K562 (cell line): ENCODE results near the gene TNNT2. TPM values are rescaled to one million over a fixed set of nuclear protein-coding genes. Genes with fewer than 3 reads are reported as not detected.

ENCODE experiments used
- ATAC-seq: fragments of 200-7000 bp; cut with Tn5 transposase; 3 replicates; pipeline ENCODE4 v1.9.1; 2020; ENCODE audit warnings: moderate library complexity
- BruUV-seq: library from RNA; stranded (reverse); fragments of 400-500 nt; replicated peaks from 2 replicates; lab custom pipeline; 2021; lab: Mats Ljungman, UMichigan
- CTCF ChIA-PET: fragments of 300-600 bp; formaldehyde crosslinking; extraction: SDS; loops from one replicate; lab custom pipeline; 2021; ENCODE audit warnings: low intra/inter-chr PET ratio; lab: Yijun Ruan, JAX
- POLR2A ChIA-PET: fragments of 300-600, 350-650 bp; sonication (Branson Sonifier 250); formaldehyde crosslinking; extraction: SDS; loops from one replicate; lab custom pipeline; 2021; ENCODE audit warnings: antibody characterized with exemption, inconsistent platforms; lab: Yijun Ruan, JAX
- DNase-seq, 4 experiments: peaks; one replicate each; pipeline versions ENCODE4 v3.0.0 to v3.0.0-alpha.2; 2011 to 2018; ENCODE audit warnings: low spot score in 3 of 4, mixed read lengths in 3 of 4; ENCODE audit errors: extremely low read depth in 1 of 4
- FAIRE-seq: peaks from 2 replicates; lab custom pipeline; 2011; peaks lifted over from hg19 to GRCh38; lab: Jason Lieb, UNC
- H2AFZ ChIP-seq: 2 replicates; pipeline ENCODE4 v1.6.0; 2011; ENCODE audit warnings: low read depth, low read length, control low read depth, inconsistent platforms
- H3K27ac ChIP-seq: fragments of 200-600 bp; 3 replicates; pipeline ENCODE4 v1.8.0; 2011; ENCODE audit warnings: low read depth, mild to moderate bottlenecking, control low read depth, inconsistent platforms, low read length, moderate library complexity, mixed read lengths; ENCODE audit errors: extremely low read depth
- H3K27me3 ChIP-seq, 2 experiments: fragments of 300-600 bp in 1 of 2; 2 replicates in 1 of 2; 3 replicates in 1 of 2; pipeline versions ENCODE4 v1.6.0 to v1.8.0; 2011; ENCODE audit warnings: inconsistent platforms in 2 of 2, low read length in 2 of 2, mild to moderate bottlenecking in 1 of 2, mixed read lengths in 1 of 2, moderate library complexity in 1 of 2; ENCODE audit not compliant: control insufficient read depth in 2 of 2, insufficient read depth in 2 of 2
- H3K36me3 ChIP-seq: fragments of 300-600 bp; 3 replicates; pipeline ENCODE4 v1.8.0; 2011; ENCODE audit warnings: mild to moderate bottlenecking, low read length, inconsistent platforms; ENCODE audit not compliant: control insufficient read depth, insufficient read depth
- H3K4me1 ChIP-seq, 2 experiments: fragments of 200-600 bp in 1 of 2; replicated peaks in 1 of 2; 2 replicates in 1 of 2; 3 replicates in 1 of 2; pipeline versions ENCODE4 v1.5.1 to v1.8.0; 2011; ENCODE audit warnings: inconsistent platforms in 2 of 2, low read length in 2 of 2, mild to moderate bottlenecking in 1 of 2, mixed read lengths in 1 of 2, moderate library complexity in 1 of 2; ENCODE audit not compliant: control insufficient read depth in 2 of 2, insufficient read depth in 2 of 2
- H3K4me2 ChIP-seq: 2 replicates; pipeline ENCODE4 v1.6.1; 2011; ENCODE audit warnings: low read length, control low read depth, inconsistent platforms, mixed read lengths; ENCODE audit not compliant: insufficient read depth
- H3K4me3 ChIP-seq: fragments of 200-600 bp; sonication (generic), shearing (Covaris generic); 2 replicates; pipeline ENCODE4 v1.5.1; 2016; ENCODE audit warnings: control low read depth, inconsistent platforms
- H3K79me2 ChIP-seq: fragments of 200-600 bp; 3 replicates; pipeline ENCODE4 v1.8.0; 2011; ENCODE audit warnings: low read length, inconsistent platforms; ENCODE audit not compliant: control insufficient read depth, insufficient read depth
- H3K9ac ChIP-seq, 2 experiments: 2 replicates each; pipeline versions ENCODE4 v1.6.0 to v1.6.1; 2011; ENCODE audit warnings: low read depth in 2 of 2, low read length in 2 of 2, control low read depth in 1 of 2, inconsistent platforms in 1 of 2, mild to moderate bottlenecking in 1 of 2, mixed read lengths in 1 of 2; ENCODE audit not compliant: insufficient read depth in 1 of 2
- H3K9me1 ChIP-seq: one replicate; pipeline ENCODE4 v1.6.0; 2011; ENCODE audit warnings: inconsistent platforms, mild to moderate bottlenecking, low read length, moderate library complexity; ENCODE audit not compliant: control insufficient read depth, insufficient read depth
- H3K9me3 ChIP-seq: replicated peaks from 2 replicates; pipeline ENCODE4 v1.5.1; 2011; ENCODE audit warnings: low read depth, low read length, inconsistent platforms; ENCODE audit not compliant: control insufficient read depth, insufficient read depth
- H4K20me1 ChIP-seq: replicated peaks from 2 replicates; pipeline ENCODE4 v1.6.1; 2011; ENCODE audit warnings: low read length, inconsistent platforms, mixed read lengths; ENCODE audit not compliant: control insufficient read depth, insufficient read depth
- ETS2 ChIP-seq: IDR thresholded peaks from 2 replicates; pipeline ENCODE4 v1.6.1; 2016; ENCODE audit warnings: borderline replicate concordance, missing genetic modification characterization, mild to moderate bottlenecking, moderate library complexity, missing compliant biosample characterization; ENCODE audit not compliant: poor library complexity, severe bottlenecking
- SRSF9 ChIP-seq: fragments of 200-400 bp; formaldehyde crosslinking; IDR thresholded peaks from 2 replicates; pipeline ENCODE4 v1.6.1; 2017; ENCODE audit warnings: low read depth, low read length, borderline replicate concordance
- ZNF3 ChIP-seq: fragments of 250-450 bp; sonication (Bioruptor Pico); IDR thresholded peaks from 2 replicates; pipeline ENCODE4 v1.5.0; 2021; ENCODE audit warnings: mild to moderate bottlenecking, moderate library complexity
- WGBS: fragments of 100-300 bp; shearing (Covaris generic); methylation state at CpG from one replicate; pipeline ENCODE4 v1.1.6; 2016; ENCODE audit warnings: low coverage, mixed read lengths; ENCODE audit not compliant: insufficient coverage; ENCODE audit errors: missing lambda C conversion rate; 5-methylcytosine and 5-hydroxymethylcytosine counted together
- in situ Hi-C: fragments of 300-500 bp; cut with MboI; formaldehyde crosslinking; loops from 4 replicates; pipeline ENCODE4 v1.15.0; 2018; ENCODE audit warnings: inconsistent platforms, mixed read lengths
- intact Hi-C: fragments of 100-400 bp; cut with micrococcal nuclease; formaldehyde crosslinking; loops from 2 replicates; pipeline ENCODE4 v1.14.2; 2022
- polyA plus RNA-seq, 8 experiments: library from polyadenylated mRNA; depleted of rRNA in 4 of 8; stranded (reverse) in 5 of 8; unstranded in 3 of 8; fragments of >200 nt; fragmentation: Nextera tagmentation in 2 of 8; fragmentation: Illumina TruSeq in 1 of 8; extraction: Ambion mirVana in 2 of 8; extraction: Trizol in 1 of 8; gene quantifications; 2 replicates each; pipeline versions ENCODE4 v1.2.1 to v1.2.3, GENCODE V29; 2011 to 2014; ENCODE audit warnings: inconsistent platforms in 1 of 8, missing spikeins in 1 of 8
- total RNA-seq, 7 experiments: library from RNA; depleted of rRNA in 6 of 7; stranded (reverse); fragments of >200 nt in 6 of 7; fragmentation: Illumina TruSeq in 2 of 7; extraction: Trizol in 2 of 7; gene quantifications; 2 replicates each; pipeline versions ENCODE4 v1.2.1 to v1.2.3, GENCODE V29; 2011 to 2021; ENCODE audit warnings: low replicate concordance in 1 of 7
- TF ChIP-seq, protein P1 (sequence below), 2 experiments: fragments of 450-650 bp in 1 of 2; sonication (generic) in 1 of 2; formaldehyde crosslinking in 1 of 2; IDR thresholded peaks; 2 replicates each; pipeline versions ENCODE4 v1.7.1 to v1.9.0; 2016 to 2022; ENCODE audit warnings: inconsistent platforms in 1 of 2, mild to moderate bottlenecking in 1 of 2, missing genetic modification reagents in 1 of 2
- TF ChIP-seq, protein P2 (sequence below): fragments of 450-650 bp; IDR thresholded peaks from 2 replicates; pipeline ENCODE4 v1.7.0; 2016; ENCODE audit warnings: borderline replicate concordance
- TF ChIP-seq, protein P3 (sequence below): fragments of 450-650 bp; formaldehyde crosslinking; conservative IDR thresholded peaks from 2 replicates; pipeline ENCODE4 v1.4.0; 2022; ENCODE audit warnings: mild to moderate bottlenecking, missing genetic modification characterization

The TNNT2 gene
- total and polyA plus RNA-seq, 9 of the 15 experiments (the other 6 are each of a cell fraction or from before 2014, with no cell fraction given), result not detected

DNA sequence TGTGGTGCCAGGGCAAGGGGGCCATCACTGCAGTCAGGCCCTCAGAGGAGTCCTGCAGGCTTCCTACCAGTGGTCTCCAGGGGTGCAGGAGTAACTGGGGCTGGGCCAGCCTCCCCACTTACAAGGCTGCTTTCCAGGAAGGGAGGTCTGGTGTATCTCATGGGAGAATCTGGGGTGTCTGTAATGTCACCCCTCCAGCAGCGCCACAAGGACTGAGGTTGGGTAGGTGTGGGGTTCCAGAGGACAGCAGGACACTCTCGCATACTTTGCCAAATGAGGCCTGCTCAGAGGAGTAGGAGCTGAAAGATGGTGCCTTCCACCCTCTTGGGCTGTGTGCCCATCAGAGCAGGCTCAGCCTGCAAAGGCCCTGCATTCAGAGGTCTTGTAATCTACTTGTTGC, 46.9 kb downstream of the TNNT2 start (continued):
- TF ChIP-seq ETS2 (tag), result no peak

DNA sequence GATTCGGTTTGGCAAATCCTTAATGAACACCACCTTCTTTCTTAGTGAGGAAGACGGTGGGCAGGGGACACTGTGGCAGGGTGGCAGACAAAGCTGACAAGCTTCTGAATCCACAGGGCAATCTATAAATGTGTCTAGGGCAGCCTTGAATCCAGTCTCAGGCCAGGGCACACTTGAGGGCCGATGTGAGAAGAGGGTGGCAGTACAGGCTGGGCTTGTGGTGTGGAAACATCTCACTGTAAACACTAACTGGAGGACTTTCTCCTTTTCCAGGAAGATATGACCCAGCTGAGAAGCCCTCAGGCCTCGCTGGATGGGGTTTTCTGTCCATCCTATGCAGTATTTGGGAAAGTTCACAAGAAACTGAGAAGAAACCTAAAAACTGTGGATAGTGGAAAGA, 47.7 kb downstream of the TNNT2 start:
- Histone ChIP-seq H3K27ac (no peak overlapping the region), H3K36me3 (no peaks in the 10 kb centered on the region), H3K4me2 (no peak overlapping the region), H3K4me3 (no peak overlapping the region), H3K27me3 (peaks cover 24 to 66% of the 10 kb centered on the region in 2 experiments), H2AFZ (no peak overlapping the region), H3K9me1 (no peaks in the 10 kb centered on the region), H3K9ac (no peak overlapping the region), H4K20me1 (no peaks in the 10 kb centered on the region; the same call in 1 of the 2 replicates), H3K79me2 (no peaks in the 10 kb centered on the region), H3K4me1 (no peaks in the 10 kb centered on the region), H3K9me3 (no peaks in the 10 kb centered on the region)
- ChIA-PET POLR2A (interaction anchor here (0.6 to 1.2 kb wide), 4 partner anchors 8 to 261 kb away, joined by 3 to 4 read pairs (median 3); no protein-coding TSS in a partner anchor), CTCF (no interaction called here)
- DNase-seq (no peak), FAIRE-seq (no peak), ATAC-seq (no peak)
- in situ Hi-C loops, result no loop called here
- BruUV-seq, result no TSS peak
- intact Hi-C loops, result no loop called here
- 2% methylated on average over 4 of the region's 4 CpGs for WGBS
- TF ChIP-seq ZNF3, result no peak
- TF ChIP-seq, protein P1, sequence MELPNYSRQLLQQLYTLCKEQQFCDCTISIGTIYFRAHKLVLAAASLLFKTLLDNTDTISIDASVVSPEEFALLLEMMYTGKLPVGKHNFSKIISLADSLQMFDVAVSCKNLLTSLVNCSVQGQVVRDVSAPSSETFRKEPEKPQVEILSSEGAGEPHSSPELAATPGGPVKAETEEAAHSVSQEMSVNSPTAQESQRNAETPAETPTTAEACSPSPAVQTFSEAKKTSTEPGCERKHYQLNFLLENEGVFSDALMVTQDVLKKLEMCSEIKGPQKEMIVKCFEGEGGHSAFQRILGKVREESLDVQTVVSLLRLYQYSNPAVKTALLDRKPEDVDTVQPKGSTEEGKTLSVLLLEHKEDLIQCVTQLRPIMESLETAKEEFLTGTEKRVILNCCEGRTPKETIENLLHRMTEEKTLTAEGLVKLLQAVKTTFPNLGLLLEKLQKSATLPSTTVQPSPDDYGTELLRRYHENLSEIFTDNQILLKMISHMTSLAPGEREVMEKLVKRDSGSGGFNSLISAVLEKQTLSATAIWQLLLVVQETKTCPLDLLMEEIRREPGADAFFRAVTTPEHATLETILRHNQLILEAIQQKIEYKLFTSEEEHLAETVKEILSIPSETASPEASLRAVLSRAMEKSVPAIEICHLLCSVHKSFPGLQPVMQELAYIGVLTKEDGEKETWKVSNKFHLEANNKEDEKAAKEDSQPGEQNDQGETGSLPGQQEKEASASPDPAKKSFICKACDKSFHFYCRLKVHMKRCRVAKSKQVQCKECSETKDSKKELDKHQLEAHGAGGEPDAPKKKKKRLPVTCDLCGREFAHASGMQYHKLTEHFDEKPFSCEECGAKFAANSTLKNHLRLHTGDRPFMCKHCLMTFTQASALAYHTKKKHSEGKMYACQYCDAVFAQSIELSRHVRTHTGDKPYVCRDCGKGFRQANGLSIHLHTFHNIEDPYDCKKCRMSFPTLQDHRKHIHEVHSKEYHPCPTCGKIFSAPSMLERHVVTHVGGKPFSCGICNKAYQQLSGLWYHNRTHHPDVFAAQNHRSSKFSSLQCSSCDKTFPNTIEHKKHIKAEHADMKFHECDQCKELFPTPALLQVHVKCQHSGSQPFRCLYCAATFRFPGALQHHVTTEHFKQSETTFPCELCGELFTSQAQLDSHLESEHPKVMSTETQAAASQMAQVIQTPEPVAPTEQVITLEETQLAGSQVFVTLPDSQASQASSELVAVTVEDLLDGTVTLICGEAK (IDR thresholded peaks at IDR 0.05), result no peak
- TF ChIP-seq, protein P1 (CRISPR knock-in tag; IDR thresholded peaks at IDR 0.05), result no peak
- TF ChIP-seq, protein P2, sequence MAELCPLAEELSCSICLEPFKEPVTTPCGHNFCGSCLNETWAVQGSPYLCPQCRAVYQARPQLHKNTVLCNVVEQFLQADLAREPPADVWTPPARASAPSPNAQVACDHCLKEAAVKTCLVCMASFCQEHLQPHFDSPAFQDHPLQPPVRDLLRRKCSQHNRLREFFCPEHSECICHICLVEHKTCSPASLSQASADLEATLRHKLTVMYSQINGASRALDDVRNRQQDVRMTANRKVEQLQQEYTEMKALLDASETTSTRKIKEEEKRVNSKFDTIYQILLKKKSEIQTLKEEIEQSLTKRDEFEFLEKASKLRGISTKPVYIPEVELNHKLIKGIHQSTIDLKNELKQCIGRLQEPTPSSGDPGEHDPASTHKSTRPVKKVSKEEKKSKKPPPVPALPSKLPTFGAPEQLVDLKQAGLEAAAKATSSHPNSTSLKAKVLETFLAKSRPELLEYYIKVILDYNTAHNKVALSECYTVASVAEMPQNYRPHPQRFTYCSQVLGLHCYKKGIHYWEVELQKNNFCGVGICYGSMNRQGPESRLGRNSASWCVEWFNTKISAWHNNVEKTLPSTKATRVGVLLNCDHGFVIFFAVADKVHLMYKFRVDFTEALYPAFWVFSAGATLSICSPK, result no peak
- TF ChIP-seq, protein P3, sequence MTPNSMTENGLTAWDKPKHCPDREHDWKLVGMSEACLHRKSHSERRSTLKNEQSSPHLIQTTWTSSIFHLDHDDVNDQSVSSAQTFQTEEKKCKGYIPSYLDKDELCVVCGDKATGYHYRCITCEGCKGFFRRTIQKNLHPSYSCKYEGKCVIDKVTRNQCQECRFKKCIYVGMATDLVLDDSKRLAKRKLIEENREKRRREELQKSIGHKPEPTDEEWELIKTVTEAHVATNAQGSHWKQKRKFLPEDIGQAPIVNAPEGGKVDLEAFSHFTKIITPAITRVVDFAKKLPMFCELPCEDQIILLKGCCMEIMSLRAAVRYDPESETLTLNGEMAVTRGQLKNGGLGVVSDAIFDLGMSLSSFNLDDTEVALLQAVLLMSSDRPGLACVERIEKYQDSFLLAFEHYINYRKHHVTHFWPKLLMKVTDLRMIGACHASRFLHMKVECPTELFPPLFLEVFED (CRISPR knock-in tag), result no peak
- no peak for TF ChIP-seq SRSF9
